Kidney epithelial cell (primary cell): ENCODE measurements around the gene FOXL1. TPM values are rescaled to one million over a fixed set of nuclear protein-coding genes. Genes with fewer than 3 reads are reported as not detected.

Source experiments
- DNase-seq: peaks from one replicate; pipeline ENCODE4 v3.0.0-alpha.2; 2010; ENCODE audit warnings: low read depth
- H3K27me3 ChIP-seq: 2 replicates; pipeline ENCODE4 v1.6.0; 2011; ENCODE audit warnings: low read length; ENCODE audit not compliant: control insufficient read depth, insufficient read depth
- H3K36me3 ChIP-seq: 2 replicates; pipeline ENCODE4 v1.5.1; 2011; ENCODE audit warnings: low read length; ENCODE audit not compliant: control insufficient read depth, insufficient read depth
- H3K4me3 ChIP-seq: 2 replicates; pipeline ENCODE4 v1.5.1; 2011; ENCODE audit warnings: low read depth, mild to moderate bottlenecking, control low read depth, low read length
- CTCF ChIP-seq: IDR thresholded peaks from 2 replicates; pipeline ENCODE4 v1.5.1; 2011; ENCODE audit warnings: mild to moderate bottlenecking, moderate library complexity, low read length, control low read depth, inconsistent platforms; ENCODE audit not compliant: insufficient read depth, poor library complexity, severe bottlenecking
- total RNA-seq: library from RNA; depleted of rRNA; stranded (reverse); fragments of >200 nt; gene quantifications from 2 replicates; pipeline ENCODE4 v1.2.3, GENCODE V29; 2015

FOXL1 gene
- total RNA-seq: 9.0 and 9.2 TPM in 2 replicates

- no peak for DNase-seq
- no peaks in the 10 kb centered on the region for H3K27me3 ChIP-seq
- TF ChIP-seq CTCF: no peak
Observed at GRCh38 chr16:86578061-86578599, at the start of gene FOXL1. Gene FOXL1, plus strand, starts transcription at chr16:86578549. Its CDS starts 175 bp downstream, at chr16:86578724.

DNA sequence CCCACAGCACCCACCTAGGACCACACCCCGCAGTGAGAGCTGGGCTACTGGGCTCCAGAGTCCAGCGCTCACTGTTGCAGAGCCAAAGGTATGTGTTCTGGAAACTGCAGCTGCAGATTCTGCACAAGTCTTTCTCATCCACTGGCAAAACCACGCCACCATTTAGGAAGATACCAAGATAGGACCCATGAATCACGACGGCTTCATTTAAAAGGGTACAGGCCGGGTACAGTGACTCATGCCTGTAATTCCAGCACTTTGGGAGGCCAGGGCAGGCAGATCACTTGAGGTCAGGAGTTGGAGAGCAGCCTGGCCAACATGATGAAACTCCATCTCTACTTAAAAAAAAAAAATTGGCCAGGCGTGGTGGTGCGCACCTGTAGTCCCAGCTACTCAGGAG lies 49.2 kb upstream of the FOXL1 start:
- H3K36me3 ChIP-seq: no peaks in the 10 kb centered on the region
- no peak for TF ChIP-seq CTCF
- no peak for DNase-seq

More at GRCh38 chr16:86578061-86578599, at the start of gene FOXL1:
- Histone ChIP-seq H3K4me3 (peak within 1 kb of the TSS; percentile 25), H3K36me3 (no peaks in the 10 kb centered on the region)

GRCh38 chr16:86530251-86531190 lies 47.8 kb upstream of the FOXL1 start:
- no peak for DNase-seq
- Histone ChIP-seq H3K36me3 (no peaks in the 10 kb centered on the region), H3K4me3 (no peak overlapping the region), H3K27me3 (peaks cover 11% of the 10 kb centered on the region)
- no peak for TF ChIP-seq CTCF

More for the DNA sequence above, 49.2 kb upstream of the FOXL1 start:
- H3K27me3 ChIP-seq: peaks cover 12% of the 10 kb centered on the region
- H3K4me3 ChIP-seq: no peak overlapping the region

DNA sequence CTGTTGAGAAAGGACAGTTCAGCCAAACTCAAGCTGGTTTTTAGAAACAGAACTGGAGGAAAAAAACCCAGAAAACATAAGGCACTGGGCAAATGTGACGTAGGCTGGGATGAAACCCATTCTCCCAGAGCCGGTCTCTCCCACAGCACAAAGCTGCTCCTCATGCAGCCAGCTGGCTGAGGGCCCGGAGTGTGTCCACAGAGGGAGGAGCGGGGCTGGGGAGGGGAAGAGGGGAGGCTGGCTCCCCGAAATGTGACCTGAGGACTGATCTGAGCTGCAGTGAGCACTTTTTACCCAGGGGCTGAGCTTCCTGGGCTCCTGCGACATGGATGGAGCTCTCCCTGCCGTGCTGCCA lies 47.2 kb upstream of the FOXL1 start:
- H3K4me3 ChIP-seq: no peak overlapping the region
- peaks cover 11% of the 10 kb centered on the region for H3K27me3 ChIP-seq
- H3K36me3 ChIP-seq: no peaks in the 10 kb centered on the region
- TF ChIP-seq CTCF: no peak
- no peak for DNase-seq

- TF ChIP-seq CTCF: no peak
- Histone ChIP-seq H3K36me3 (no peaks in the 10 kb centered on the region), H3K4me3 (no peak overlapping the region), H3K27me3 (peaks cover 11% of the 10 kb centered on the region)
- DNase-seq: no peak
Observed at GRCh38 chr16:86531641-86532525, 46.5 kb upstream of the FOXL1 start.
